Right ventricle myocardium inferior (tissue), 1 donor: ENCODE results near the gene NEU1. TPM values are rescaled to one million over a fixed set of nuclear protein-coding genes. Genes with fewer than 3 reads are reported as not detected.
"Not testable (repeated sequence)": the region's sequence is repeated elsewhere in the genome, so short reads cannot be mapped to it uniquely, and the experiment has no call there.

Experiments used
- ATAC-seq: fragments of 200-7000 bp; cut with Tn5 transposase; one replicate; pipeline ENCODE4 v1.9.1; 2020; ENCODE audit warnings: mild to moderate bottlenecking, moderate library complexity
- DNase-seq: peaks from one replicate; pipeline ENCODE4 v3.0.0; 2021; ENCODE audit errors: missing footprints
- intact Hi-C: fragments of 100-400 bp; cut with DNase I; formaldehyde crosslinking; loops from one replicate; pipeline ENCODE4 v1.11.0; 2022
- total RNA-seq: library from RNA; stranded (reverse); fragmentation: NEBNext Ultra II Directional; extraction: Animal tissue kit (Norgen Biotek cat#: 25700); gene quantifications from one replicate; pipeline ENCODE4 v1.2.1, GENCODE V29; 2021
- donor health status: DM: no; HTN: yes; CAD: no; lungs with severe emphysema.

Gene NEU1
- total RNA-seq, 1 donor from 2014 or later = 25.6 TPM

DNA sequence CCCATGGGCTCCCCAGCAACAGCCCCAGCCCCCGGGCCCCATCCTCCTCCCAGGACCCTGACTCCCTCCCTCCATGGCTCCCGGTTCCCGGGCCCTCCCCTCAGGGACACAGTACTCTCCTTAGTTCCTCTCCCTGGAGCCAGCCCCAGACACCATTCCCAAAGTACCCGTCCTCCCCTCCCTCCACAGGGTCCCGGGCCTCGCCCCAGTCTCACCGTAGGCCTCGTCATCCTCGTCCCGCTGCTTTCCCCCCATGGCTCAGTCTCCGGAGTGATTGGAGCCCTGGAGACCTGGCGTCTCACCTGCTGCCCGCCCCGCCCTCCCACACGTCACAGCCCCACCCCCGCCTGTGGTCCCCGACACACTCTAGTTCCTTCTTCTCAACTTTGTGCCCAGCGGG is 16.1 kb upstream of the NEU1 start, which contains the start of gene SLC44A4:
SLC44A4 (minus strand) TSS at position 272 of the 400 bp plus-strand sequence; CDS start at position 255, 17 bp downstream.
- ATAC-seq (no peak), DNase-seq (peak; percentile 53)
- intact Hi-C loops = no loop called here

DNA sequence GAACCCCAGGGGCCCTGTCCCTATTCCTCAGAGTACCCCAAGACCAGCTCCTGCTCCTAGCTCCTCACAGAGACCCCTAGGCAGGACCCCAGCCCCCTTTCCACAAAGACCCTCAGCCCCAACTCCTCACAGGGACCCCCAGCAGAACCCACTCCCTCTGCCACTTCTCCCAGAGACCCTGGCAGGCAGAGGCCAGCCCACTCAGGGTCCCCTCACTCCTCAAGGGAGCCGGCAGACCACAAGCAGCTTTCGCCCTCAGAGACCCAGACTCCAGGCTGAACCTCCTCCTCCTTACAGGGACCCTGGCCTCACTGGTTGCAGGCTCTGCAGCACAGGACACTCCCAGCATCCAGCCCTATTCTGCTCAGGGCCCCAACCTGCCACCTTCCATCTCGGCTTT is 15.6 kb upstream of the NEU1 start:
- intact Hi-C loops = no loop called here
- DNase-seq (peak; percentile 6), ATAC-seq (no peak)

DNA sequence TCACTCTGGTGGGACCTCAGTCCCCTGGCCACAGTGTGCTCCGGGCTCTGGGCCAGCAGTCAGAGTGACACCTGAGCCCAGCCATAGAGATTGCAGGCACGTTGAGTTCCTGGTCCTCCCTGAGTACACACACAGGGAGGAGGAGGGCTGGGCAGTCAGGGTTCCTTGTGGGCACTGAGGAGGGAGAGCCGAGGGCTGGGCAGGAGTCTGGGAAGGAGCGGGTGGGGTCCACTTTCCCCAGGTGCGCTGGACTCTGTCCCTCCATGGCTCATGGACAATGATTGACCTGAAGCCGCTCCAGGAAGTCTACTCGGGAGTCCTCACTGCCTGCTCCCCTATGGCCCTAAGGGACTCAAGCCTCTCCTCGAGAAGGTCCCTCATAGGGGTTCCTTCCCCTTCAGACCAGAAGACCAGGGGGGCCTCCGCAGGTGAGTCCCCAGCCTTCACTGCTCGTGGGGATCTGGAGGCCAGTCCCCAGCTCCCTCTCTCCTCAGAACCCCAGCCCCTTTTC is 15.1 kb upstream of the NEU1 start:
- DNase-seq = peak; percentile 20
- intact Hi-C loops = no loop called here
- no peak for ATAC-seq

DNA sequence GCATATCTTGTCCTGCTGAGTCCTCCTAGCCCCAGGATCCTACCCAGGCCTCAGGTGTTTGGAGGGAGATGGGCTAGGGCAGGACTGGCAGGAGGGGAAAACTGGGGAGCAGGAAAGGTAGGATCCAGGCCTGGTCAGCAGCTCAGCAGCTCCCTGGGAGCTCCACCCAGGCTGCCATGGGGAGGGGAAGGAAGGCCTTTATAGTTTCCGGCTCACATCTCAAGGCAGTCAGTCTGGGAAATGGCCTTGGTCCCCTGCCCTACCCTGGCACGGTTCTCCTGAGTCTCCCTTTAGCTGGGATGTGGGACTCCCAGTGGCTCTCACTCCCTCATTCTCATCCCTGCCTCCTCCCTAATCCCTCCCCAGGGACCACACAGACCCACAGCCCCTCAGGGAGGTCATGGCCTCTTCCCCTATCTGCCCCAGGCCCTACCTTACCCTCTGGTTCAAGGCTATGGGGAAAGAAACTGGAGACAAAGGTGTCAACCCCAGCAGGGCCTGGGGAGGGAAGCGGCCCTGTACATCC is 14.6 kb upstream of the NEU1 start:
- DNase-seq (no peak), ATAC-seq (no peak)
- intact Hi-C loops = no loop called here

DNA sequence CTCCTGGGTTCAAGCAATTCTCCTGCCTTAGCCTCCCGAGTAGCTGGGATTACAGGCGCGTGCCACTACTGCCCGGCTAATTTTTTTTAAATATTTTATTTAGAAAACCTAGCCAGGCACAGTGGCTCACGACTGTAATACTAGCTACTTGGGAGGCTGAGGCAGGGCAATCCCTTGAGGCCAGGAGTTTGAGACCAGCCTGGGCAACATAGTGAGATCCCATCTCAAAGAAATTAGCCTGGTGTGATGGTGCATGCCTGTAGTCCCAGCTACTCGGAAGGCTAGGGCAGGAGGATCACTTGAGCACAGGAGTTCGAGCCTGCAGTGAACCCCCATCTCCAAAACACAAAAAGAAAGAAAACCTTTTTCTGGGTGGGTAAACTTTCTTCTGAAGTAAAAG is 13.7 kb upstream of the NEU1 start:
- intact Hi-C loops = no loop called here
- DNase-seq (peak; percentile 43), ATAC-seq (no peak)

DNA sequence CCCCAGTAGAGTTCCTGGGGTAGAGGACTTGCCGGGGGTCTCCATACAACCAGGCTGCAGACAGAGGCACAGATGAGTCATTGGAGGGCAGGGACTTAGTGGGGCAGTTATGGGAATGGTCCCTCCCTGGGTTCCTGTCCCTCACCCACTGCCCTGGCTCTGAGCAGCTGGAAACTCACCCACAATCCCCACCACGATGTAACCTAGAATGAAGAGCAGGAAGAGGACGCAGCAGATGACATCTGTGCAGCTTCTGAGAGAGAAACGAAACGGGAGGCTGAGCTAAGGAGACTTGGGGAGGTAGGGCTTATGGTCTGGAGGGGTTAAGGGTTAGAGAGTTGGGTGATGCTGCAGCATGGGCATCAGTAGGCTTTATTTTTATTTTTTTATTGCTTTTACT is 13.3 kb upstream of the NEU1 start:
- ATAC-seq (no peak), DNase-seq (no peak)
- intact Hi-C loops = no loop called here

DNA sequence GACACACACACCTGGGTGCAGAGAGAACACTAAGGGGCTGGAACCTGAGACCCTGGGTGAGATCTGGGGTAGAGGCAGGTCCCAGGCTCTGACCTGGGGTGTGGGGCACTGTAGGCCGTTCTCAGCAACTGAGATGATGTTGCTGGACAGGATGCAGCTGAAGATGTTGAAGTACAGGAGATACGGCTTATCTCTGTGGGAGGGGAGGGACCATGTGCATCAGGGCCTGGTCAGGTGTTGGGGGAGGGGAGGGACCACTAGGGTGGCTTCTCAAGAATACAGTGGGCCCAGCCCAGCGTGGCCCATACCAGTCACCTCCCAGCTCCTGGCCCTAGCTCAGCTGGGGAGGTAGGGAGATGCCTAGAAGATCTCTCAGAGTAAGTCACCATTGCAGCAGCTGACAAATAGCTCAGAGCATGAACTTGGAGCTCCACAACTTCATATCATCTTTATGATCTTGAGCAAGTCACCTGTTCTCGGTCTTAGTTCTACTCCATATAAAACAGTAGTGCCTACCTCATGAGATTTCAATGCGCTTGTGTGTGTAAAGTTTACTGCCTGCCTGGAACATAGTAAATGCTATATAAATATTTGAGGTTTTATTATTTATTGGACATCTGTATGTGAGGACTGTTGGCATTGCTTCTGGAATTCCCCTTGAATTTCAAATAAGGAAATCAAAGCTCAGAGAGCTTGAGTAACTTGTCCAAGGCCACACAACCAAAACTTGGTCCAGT is 12.4 kb upstream of the NEU1 start:
- ATAC-seq = no peak
- peak; percentile 45 for DNase-seq
- intact Hi-C loops = no loop called here

DNA sequence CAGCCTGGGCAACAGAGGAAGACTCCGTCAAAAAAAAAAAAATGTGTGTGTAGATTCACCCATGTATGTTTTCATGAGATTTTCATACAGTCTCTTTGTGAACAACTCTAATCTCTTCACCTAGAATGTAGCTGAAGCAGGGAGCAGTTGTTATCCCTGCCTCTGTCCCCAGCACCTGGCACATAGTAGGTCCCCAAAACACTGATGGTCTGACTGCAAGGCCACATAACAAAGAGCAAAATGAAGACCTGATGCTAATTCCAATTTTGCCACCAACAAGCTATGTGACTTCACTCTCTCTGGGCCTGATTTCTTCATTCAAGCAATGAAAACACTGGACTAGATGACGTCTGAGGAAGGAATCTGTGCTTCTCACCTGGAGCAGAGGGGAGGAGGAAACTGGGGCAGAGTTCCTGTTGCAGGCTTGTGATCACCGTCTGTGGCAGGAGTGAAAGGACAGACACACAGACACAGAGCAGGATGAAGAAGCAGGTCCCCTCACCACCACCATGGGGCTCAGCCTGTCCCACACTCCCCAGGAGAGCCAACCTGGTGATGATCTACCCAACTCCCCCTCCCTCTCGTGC is 11.6 kb upstream of the NEU1 start:
- intact Hi-C loops = no loop called here
- DNase-seq (peak; percentile 3), ATAC-seq (no peak)

DNA sequence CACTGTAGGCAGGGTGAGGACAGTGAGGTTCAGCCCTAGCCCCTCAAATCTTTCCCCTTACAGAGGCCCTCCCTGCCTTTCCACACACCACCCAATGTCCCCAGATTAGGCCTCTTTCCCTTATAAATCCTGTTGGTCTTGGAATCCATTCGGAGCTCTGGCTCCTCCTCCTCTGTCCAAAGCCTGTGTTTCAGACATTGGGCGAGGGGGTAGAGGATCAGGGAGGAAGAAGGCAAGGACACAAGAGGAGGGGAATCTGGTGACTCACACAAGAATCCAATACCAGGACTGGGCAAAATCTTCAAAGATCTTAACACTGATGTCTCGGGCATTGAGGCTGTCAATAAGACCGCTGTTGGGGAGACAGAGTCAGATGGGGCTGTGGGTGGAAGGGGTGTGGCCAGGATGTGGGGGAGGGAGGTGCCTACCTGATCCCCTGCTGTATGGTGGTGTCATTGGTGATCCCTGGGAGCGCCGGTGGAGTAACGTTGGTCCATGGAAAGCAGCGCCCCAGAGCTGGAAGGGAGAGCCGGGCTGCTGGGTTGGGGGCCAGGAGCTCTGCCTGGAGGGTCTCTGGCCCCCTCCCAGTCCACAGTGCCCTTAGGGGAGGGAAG is 8.5 kb upstream of the NEU1 start:
- ATAC-seq (no peak), DNase-seq (peak; percentile 1)
- intact Hi-C loops = no loop called here

DNA sequence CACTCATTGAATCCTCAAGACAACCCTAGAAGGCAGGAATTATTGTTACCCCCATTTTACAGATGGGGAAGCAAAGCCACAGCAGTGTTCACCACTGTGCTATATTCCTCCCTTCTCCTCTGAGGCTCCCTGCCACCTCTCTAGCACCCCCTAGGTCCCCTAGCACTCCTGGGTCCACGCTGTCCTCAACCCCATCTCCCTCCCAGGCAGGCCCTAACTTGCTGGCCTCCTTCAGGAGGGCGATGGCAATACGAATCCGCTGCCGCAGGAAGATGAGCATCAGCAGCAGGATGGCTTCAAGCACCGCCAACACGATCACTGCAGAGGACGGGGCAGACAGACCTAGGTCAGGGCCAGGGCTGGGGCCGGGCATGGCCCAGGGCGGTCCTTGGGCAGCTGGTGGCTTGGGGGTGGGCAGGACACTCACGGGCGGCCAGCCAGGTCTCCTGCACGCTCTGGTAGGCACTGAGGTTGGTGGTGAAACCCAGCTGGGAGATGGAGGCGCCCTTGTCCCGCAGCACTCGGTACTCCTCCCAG is 7.8 kb upstream of the NEU1 start:
- DNase-seq = peak; percentile 17
- no peak for ATAC-seq
- intact Hi-C loops = no loop called here

DNA sequence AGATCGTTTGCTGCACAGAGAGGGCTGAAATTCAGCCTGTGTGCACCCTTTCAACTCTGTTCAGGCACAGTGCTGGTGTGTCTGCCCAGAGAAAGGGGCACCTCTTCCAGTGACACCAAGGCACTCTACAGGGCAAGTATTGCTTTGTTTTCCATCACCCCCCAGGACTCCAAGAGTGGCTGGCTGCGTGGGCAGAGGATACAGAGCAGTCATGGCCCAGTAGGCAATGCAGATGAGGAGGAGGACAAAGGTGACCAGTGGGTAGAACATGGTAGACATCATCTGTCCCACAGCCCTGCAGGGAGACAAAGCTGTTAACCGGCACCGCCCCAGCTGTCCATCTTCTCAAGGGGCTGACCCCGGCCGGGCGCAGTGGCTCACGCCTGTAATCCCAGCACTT is 6.7 kb upstream of the NEU1 start:
- DNase-seq (no peak), ATAC-seq (no peak)
- intact Hi-C loops = loop anchor here (10.0 kb wide), 1 partner anchor 185 kb away; the partner anchor contains the start of gene LY6G5C

DNA sequence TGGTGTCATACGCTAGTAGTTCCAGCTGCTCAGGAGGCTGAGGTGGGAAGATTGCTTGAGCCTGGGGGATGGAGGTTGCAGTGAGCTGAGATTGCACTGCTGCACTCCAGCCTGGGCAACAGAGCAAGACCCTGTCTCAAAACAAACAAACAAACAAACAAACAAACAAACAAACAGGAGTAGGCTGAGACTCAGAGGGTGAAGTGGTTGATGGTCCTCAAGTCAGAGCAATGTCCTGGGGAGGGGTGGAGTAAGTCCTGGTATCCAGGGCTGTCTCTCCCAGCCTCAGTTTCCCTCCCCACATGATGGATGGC is 6.0 kb upstream of the NEU1 start:
- intact Hi-C loops = loop anchor here (10.0 kb wide), 1 partner anchor 184 kb away; the partner anchor contains the start of gene LY6G5C
- ATAC-seq, DNase-seq: not testable (repeated sequence)

DNA sequence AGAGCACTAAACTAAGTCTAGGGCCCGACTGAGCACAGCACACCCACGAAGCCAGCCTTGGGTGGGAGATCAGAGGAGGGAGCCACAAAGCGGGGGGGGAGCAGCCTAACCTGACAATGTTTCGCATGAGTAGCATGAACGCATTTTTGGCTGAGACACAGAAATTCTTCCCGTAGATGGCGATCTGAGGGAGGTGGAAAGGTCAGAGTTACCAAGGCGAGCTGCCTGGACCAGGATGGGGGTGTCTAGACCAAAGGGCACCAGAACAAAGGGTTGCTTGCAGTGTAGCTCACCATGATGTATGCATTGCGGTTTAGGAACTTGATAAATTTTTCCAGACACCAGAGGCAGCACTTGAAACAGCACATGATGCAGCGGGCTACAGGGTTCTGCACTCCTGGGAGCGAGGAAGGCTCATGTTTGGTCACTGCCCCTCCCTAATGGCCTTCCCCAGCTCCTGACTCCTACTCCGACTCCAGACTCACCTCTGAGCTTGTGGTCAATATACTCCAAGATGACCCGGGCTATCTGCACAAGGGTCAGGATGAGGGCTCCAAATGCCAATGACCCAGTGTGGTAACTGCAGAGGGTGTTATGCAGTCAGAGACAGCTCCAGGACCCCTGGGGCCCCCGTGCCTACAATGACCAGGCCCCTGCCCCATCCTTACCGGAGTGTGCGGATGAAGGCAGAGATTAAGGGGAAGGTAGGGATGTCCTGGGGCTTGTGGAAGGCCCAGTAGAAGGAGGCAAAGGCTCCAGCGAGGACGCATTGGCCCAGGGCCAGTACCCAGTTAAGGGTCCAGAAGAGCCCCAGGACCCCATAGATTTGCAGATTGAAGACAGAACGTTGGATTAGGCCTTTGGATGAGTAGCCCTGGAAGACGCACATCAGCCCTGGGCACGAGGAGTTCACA is 2.8 kb upstream of the NEU1 start:
- ATAC-seq = no peak
- no peak for DNase-seq
- intact Hi-C loops = loop anchor here (10.0 kb wide), 1 partner anchor 181 kb away; the partner anchor contains the start of gene LY6G5C

DNA sequence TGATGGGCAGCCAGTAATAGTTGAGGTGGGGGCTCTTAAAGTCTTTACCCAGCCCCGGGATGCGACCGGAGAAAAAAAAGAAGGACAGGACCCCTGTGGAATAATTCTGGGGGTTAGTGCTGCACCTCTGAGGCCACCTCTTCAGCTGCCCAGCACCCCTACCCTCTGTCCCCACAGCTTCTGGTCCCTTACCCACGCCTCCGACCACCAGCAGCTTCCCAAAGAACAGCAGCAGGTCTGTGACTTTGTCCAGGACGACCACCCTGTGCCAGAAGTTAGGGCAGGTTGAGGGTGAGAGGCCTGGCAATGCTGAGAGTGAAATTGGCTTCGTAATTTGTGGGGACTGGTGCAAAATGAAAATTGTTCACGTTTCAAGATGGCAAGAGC is 2.2 kb upstream of the NEU1 start:
- intact Hi-C loops = loop anchor here (10.0 kb wide), 1 partner anchor 180 kb away; the partner anchor contains the start of gene LY6G5C
- ATAC-seq (no peak), DNase-seq (no peak)

DNA sequence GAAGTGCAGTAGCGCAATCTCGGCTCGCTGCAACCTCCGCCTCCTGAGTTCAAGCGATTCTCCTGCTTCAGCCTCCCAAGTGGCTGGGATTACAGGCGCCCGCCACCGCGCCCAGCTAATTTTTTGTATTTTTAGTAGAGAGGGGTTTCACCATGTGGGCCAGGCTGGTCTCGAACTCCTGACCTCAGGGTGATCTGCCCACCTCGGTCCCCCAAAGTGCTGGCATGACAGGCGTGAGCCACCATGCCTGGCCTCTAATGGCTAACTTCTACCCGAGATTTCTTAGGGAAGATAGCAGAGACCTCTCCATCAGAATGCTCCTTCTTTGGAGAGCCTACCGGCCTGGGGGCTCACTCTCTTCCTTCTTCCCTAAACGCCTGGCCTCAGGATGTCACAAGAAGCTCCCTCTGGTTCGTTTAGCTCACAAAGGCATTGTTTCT is 1.5 kb upstream of the NEU1 start:
- not testable (repeated sequence) for DNase-seq, ATAC-seq
- intact Hi-C loops = loop anchor here (10.0 kb wide), 1 partner anchor 179 kb away; the partner anchor contains the start of gene LY6G5C

DNA sequence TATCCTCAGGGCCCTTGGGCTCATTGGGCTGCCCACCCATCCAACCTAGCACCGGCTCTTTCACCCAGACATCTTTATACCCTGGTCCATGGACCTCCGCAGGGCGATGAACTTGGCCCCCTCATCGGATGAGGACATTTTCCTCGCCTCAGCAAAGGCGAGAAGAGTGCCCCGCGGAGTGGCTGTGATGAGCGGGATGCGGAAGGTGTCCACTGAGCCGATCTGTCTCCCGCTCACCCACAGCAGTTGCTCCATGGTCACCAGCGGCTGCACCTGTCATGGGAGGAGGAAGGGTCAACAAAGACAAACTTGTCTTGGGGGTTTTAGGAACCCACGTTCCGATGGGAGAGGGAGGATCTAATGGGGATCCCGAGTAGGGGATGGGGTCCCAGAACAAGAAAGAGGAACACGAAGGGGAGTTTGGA is 690 bp downstream of the NEU1 start:
- ATAC-seq (no peak), DNase-seq (no peak)
- intact Hi-C loops = loop anchor here (10.0 kb wide), 1 partner anchor 177 kb away; the partner anchor contains the start of gene LY6G5C

DNA sequence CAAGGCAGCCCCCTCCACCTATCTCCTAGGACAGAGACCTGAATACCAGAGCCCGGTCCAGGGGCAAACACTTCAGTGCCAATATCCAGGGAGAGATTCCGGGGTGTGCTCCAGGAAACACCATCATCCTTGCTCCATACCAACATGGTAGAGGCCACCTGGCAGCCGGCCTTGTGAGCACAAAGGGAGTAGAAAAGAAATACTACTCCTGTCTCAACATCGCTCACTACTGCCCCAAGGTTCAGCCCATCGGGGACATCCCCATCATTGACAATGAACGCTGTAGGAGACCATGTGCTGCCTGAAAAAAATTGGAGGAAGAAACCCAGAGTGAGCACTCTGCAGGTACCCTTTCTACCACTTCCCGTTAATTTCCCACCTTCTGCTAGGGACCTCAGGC is 1.5 kb downstream of the NEU1 start:
- ATAC-seq (no peak), DNase-seq (no peak)
- intact Hi-C loops = loop anchor here (10.0 kb wide), 1 partner anchor 176 kb away; the partner anchor contains the start of gene LY6G5C

DNA sequence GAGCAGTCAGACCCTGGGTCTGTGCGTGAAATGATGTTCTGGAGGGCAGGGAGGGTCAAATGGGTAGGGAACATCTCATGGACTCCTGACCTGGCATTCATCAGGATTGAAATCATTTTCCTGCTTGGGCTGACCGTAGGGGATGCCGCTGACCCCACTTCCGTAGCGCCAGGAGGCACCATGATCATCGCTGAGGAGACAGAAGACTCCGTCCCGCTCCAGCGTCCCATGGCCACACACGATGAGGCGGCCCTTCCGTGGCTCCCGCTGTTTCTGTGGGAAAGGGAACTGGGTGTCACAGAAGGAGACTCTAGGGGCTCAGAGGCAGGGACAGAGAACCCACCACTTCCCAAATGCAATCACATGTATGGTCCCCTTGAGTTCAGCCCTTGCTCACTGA is 2.3 kb downstream of the NEU1 start:
- intact Hi-C loops = loop anchor here (10.0 kb wide), 1 partner anchor 176 kb away; the partner anchor contains the start of gene LY6G5C
- no peak for ATAC-seq
- no peak for DNase-seq
